GM21390 (cell line): ENCODE results near the gene SYNE3.

Experiments used
- ATAC-seq: cut with Tn5 transposase; IDR thresholded peaks from one replicate; pipeline ENCODE4 v1.9.1; 2021; ENCODE audit not compliant: unreplicated experiment

SYNE3 gene, protein sequence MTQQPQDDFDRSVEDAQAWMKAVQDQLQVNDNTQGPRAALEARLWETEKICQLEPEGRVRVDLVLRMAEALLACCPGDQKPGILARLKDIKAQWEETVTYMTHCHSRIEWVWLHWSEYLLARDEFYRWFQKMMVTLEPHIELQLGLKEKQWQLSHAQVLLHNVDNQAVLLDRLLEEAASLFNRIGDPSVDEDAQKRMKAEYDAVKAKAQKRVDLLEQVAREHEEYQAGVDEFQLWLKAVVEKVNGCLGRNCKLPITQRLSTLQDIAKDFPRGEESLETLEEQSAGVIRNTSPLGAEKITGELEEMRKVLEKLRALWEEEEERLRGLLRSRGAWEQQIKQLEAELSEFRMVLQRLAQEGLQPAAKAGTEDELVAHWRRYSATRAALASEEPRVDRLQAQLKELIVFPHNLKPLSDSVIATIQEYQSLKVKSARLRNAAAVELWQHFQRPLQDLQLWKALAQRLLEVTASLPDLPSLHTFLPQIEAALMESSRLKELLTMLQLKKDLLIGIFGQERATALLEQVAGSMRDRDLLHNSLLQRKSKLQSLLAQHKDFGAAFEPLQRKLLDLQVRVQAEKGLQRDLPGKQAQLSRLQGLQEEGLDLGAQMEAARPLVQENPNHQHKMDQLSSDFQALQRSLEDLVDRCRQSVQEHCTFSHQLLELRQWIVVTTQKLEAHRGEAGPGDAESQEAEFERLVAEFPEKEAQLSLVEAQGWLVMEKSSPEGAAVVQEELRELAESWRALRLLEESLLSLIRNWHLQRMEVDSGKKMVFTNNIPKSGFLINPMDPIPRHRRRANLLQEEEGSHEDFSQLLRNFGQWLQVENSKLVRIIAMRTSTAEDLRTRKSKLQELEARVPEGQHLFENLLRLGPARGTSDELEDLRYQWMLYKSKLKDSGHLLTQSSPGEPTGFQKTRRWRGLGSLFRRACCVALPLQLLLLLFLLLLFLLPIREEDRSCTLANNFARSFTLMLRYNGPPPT

DNA sequence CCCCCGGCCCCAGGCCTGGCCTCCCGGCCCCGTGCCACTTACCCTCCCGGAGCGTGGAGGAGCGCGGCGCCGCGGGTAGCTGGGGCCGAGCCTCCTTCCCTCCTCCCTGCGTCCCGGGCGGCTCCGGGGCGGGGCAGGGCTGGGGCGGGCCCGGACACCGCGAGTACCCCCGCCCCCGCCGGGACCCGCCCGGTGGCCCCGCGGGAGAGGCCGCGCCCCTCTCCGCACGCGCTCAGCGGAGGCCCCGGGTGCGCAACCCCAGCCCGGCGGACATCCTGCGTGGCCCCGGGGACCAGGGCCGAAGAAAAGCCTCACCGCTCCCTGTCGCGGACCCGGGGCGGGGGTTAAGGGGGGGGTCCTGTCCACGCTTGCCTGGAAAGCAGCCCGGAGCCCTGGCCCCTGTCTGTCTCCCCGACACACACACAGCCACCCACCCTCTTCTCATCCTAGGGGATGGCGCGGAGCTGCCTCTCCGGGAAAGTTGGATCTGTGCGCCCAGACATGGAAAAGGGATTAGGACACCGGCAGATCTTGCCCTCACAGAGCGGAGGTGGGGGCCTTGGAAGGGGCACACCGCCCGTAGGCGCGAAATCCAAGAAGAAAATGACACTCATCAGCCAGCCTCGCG is at the start of gene SYNE3:
SYNE3 (minus strand) TSS at position 97 of the 628 bp plus-strand sequence. CDS start 40,829 bp downstream, outside the sequence.
- peak; percentile 37 for ATAC-seq

DNA sequence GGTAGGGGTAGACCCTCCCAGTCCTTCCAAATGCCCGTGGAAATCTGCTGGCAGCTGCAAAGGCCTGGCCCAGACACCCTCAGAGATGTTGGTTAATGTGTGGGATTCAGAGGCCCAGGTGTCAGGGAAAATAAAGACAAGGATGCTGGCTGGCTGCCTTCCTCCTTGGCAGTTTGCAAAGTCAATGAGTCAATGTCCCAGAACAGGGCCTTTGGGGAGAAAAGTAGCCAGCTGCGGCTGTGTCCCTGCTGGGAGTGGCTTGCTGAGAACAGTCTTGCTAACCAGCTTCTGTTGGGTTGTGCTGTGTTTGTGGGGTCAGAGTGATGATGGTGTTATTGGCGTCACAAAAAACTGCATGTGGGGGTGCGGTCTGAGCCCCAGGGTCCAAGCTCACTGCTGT is 47.6 kb upstream of the SYNE3 start:
- no peak for ATAC-seq

DNA sequence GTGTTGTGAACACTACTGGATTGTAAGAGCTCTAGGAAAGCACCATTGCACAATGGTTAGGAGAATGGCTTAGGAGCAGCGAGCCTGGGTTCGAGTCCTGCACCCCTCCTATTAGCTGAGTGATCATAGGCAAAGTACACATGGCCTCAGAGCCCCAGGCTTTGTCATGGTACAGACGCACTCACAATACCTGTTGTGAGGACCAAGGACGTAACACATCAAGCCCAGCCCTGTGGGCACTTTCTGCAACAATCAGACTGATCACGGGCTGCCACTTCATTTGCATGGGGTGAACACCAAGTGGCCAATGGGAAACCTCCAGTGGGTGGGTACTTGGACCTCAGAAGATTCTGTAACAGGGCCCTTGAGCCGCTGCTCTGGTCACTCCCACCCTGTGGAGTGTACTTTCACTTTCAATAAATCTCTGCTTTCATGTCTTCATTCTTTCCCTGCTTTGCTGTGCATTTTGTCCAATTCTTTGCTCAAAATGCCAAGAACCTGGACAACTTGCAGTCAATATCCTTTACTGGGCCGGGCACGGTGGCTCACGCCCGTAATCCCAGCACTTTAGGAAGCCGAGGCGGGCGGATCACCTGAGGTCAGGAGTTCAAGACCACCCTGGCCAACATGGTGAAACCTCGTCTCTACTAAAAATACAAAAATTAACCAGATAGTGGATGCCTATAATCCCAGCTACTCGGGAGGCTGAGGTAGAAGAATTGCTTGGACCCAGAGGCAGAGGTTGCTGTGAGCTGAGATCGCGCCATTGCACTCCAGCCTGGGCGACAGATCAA is 46.6 kb upstream of the SYNE3 start:
- no peak for ATAC-seq

DNA sequence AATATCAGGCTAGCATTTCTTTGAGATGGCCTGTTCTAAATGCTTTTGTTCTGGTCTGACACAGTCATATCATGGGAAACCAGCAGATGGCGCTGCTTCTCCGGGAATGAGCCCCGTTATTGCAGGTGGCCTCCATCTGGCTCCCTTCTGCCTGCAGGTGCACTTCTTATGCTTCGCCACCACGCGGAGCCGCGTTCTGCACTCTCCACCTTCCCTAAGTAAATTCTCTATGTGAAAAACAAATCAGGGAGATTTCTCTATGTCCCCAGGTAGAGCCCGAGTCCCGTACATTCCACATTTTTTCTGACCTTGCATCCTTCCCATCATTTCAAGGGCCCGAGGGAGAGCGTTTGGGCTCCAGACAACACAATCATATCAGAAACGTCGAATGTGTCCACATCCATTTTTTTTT is 44.6 kb upstream of the SYNE3 start:
- ATAC-seq: peak; percentile 84

DNA sequence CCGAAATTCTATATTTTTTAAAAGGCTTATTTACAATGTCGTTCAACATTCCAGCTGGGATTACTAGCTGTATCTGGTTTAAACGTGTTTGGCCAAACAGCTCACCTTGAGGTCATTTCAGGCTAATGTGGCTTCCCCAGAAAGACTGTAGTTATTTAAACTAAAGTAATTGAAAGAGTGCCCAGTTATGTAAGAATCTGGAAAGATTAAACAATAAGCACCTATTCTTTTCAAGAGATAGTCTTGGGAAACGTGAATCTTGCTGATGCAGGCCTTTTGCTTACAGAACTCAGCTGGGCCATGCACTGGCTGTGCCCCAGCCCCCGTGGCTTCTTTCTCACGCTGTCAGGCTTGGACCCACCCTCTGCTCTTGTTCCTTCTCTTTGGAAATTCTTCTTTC is 42.8 kb upstream of the SYNE3 start:
- ATAC-seq: no peak

DNA sequence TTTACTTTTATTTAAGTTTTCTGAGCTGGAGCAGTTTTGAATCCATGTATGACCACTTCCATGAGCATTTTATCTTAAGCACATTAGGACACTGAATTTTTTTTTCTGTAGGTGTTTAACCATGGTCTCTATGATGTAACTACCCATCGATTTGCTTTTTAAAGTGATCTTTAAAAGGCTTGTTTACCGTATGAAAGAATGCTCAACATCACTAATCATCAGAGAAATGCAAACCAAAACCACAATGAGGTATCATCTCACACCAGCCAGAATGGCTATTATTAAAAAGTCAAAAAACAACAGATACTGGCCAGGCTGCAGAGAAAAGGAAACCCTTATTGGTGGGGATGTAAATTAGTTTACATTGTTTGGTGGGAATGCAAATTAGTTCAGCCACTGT is 41.4 kb upstream of the SYNE3 start:
- ATAC-seq: no peak

DNA sequence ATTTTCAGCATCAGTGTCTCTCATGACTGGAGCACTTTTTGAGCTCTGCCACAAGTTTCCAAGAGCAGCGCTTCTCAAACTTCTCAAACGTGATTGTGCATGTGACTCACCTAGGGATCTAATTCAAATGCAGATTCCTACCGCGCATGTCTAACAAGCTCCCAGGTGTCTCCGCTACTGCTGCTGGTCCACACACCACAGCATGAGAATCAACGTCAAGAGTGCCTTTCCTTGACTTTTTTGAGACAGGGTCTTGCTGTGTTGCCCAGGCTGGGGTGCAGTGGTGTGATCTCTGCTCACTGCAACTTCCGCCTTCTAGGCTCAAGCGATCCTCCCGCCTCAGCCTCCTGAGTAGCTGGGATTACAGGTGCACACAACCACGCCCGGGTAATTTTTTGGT is 40.8 kb upstream of the SYNE3 start:
- no peak for ATAC-seq

DNA sequence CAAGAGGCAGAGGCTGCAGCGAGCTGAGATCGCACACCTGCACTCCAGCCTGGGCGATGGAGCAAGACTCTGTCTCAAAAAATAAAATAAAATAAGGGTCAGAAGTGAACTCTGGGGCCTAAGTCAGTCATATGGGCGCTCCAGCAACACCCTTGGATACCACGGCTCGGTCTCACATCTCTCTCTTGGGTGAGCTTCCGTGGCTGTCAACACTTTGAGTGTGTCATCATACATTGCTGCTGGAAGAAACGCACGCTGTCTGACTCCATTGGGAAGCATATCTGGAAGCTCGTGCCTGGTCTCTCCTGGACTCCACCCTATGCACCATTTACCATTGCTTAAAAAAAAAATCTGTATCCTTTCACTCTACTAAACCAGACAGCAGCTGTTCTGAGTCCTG is 38.6 kb upstream of the SYNE3 start:
- ATAC-seq: no peak

DNA sequence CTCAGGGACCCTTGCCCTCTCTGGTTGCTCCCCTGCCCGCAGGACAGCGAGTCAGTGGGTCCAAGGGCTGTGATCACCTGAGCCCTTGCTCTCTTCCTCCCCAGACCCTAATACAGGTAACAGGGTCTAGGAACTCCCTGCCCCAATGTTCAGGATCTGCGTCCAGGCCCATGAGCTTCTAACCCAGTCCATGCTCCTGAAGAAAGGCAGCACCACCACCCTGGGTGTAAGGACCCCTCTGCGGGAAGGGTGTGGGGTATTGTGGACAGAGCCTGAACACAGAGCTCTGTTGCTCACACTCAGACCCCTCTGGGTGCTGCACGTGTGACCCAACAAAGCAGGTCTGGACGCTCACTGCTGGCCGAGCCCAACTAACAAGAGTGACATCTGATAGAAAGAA is 36.7 kb upstream of the SYNE3 start:
- no peak for ATAC-seq

DNA sequence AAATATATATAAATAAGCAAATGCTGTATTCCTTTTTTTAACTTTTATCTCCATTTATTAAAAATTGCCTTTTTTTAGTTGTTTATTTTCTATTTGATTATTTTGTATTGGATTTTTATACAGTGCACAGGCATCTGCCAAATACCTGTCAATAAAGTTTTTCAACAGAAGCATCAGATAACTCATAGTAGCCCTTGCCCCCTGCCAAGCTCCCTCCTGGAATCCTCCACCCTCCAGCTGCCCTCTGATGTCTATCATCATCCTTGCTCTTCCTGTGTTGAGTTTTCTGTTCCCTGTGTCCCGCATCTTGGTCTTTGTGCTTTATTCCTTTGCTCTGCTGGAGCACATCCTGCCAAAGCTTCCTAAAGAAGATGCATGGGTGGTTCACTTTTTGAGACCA is 35.0 kb upstream of the SYNE3 start:
- no peak for ATAC-seq

DNA sequence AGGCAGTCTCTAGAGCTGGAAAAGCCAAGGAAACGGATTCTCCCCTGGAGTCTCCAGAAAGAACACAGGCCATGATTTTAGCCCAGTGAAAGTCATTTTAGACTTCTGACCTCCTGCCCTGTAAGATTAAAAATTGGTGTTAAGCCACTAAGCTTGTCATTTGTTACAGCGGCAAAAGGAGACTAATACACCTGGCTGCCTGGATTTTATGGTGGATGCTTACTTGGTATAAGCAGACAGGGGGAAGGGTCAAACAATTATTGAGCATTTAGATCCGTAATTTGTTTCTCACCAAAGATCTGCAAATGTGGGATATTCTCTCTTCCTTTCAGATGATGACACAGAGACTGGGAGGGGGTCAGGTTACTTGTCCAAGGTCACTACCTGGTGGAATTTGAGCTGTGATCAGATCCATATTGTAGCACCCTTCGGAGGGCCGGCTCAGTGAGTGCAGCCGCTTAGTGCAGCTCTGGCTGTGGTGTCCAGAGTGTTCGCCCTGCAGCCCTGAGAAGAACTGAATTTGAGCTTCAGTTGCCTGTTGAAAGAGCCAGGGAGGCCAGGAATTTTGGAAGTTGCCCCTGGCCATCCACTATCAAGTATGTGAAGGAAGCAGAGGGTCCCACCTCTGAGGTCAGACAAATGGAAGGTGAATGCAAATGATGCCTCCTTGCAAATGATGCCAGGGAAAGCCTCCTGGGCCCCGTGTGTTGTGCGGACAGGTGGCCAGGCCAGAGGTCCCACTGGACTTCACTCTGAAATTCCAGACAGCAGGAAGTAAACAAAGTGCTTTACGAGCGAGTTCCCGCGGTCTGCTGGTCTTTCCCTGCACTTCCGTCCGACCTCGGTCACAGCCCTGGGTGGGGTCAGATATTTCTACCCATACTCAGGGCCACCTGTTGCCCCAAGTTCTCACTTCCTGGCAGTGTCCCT is 33.5 kb upstream of the SYNE3 start:
- no peak for ATAC-seq

DNA sequence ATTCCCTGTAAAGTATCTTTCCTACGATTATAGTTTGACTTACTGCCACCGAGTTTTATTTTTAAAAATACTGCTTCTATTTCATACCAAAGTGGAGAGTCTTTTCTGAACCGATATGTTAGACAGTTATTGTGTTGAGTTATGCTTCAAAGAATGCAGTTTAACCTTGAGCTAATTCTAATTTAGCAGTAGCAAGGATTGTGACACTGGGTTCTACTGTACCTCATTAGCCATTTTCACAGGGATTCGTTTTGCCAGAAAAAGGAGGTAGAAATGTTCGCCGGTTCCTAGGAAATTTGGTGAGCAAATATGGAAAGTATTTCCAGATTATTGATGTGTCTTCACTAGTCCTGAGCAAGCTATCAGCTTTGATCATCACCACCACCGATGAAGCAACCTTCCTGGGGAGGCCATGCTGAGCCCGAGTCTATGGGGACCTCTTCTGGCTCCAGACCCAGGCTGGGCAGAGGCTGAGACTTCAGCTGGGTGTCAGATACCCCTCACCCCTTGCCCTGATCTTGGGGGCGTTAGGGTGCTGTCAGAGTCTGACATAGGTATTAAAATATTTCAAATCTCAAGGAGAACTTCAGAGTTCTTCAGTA is 32.0 kb upstream of the SYNE3 start:
- no peak for ATAC-seq

DNA sequence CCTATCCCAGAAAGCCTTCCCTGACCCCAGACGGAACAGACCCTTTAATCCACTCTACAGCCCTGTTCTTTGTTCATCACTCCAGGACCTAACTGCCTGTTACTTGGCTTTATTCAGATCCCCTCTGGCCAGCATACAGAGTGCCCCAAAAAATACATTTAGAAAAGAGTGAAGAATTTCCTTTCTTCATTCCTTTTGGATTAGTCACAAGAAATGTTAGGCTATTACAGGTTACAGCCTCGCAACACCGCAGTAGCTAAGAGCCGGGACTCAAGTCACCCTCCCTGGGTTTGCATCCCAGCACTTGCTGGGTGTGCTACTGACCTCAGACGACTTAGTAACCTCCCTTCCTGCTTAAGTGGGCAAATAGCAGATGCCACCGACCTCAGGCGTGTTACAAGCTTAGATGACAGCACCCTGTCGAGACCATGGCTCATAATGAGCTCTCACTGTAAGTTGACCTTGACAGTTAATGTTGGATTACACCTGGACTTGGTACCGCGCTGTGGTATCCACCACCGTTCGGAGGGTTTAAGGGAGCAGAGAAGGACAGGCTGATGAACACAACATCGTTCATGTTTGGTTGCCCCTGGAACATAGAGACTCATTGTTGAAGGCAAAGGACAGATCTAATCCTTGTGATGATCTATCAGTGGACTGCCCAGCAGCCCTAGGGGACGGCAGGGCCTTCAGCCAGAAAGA is 31.3 kb upstream of the SYNE3 start:
- ATAC-seq: no peak

DNA sequence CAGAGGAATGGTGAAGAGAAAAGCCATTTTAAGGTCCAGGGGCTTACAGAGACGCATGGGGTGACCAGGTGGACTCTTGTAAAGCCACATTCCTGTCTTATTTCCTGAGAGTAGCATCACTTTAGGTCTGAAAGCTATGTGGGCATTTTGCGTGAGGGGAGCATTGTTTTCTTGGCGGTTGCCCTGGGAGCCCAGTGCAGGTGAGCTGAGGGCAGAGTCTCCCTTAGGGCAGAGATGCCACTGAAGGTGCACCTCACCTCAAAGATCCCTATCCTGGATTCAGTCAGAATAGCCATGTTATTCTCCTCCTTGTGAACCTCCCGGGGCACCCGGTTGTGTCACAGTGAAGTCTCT is 30.8 kb upstream of the SYNE3 start:
- ATAC-seq: no peak

DNA sequence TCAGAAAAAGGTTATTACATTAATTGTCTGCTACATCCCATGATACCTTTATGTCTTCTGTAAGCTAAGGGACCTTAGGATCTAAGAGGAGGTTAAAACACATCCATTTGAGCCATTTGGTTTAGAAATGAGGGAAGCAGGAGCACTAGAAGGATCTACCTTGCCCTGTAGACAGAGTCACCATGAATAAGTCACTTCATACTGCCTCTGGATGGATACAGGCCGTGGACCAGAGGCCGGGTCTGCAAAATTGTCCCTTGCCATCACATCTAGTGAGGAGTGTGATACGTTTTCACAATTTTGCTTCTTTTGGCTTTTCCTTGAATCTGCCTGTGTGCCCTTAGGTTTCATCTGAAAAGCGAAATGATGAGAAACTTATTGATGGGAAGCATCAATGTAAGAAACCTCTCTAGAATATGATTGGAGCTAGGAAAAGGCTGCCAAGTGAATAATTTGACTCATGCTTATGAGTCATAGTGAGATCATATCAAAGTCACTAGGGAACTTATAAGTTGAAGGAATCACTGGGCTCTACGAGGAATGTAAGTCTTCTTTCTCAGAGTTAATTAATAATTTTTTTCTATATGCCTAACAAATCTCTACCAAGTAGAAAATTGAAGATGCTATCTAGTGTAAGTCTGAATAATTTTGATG is 29.2 kb upstream of the SYNE3 start:
- no peak for ATAC-seq

DNA sequence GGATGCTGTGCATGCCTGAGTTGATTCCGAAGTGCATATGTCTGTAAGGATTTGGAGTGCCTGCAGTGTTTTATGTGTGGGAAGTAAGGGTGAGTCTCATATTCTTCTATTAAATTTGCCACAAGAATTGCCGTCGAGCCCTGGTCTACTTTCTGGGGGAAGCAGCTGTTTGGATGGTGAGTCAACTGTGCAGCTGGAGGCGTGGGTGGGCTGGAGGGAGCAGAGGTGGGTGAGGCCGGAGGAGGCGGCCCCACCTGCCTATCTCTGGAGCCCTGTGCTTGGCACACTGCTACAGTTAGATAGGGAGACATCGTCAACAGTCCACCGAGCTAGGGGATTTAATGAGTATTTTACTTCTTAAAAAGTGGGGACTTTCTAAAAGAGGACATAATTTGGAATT is 28.1 kb upstream of the SYNE3 start:
- no peak for ATAC-seq

DNA sequence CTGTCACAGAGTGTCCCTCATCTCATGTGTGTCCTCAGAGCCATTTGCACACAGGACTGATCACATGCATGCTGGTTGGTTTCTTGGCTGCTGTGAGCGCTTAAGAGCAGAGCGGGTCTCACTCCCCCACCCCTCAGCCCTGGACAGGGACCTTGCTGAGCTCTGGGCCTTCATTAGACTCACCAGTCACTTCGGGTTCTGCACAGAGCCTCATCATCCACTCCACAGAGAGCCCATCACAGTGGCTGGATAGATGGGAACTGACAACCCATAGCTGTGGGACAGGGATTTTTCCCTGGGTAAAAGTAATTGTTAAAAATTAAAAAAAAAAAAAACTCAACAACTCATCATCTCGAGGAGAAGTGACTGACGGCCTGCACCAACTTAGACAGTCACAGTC is 26.6 kb upstream of the SYNE3 start:
- no peak for ATAC-seq
